Left ventricle myocardium inferior (tissue), 1 donor: ENCODE measurements around the gene CAPN15. TPM values are rescaled to one million over a fixed set of nuclear protein-coding genes. Genes with fewer than 3 reads are reported as not detected.

ENCODE experiments used
- DNase-seq: peaks from one replicate; pipeline ENCODE4 v3.0.0-alpha.2; 2020
- H3K27ac ChIP-seq: fragments of 200-600 bp; replicated peaks from 2 replicates; pipeline ENCODE4 v1.8.0; 2021
- H3K27me3 ChIP-seq: fragments of 200-600 bp; 2 replicates; pipeline ENCODE4 v1.8.0; 2021; ENCODE audit warnings: low read depth
- H3K36me3 ChIP-seq: fragments of 200-600 bp; 2 replicates; pipeline ENCODE4 v1.8.0; 2021
- H3K4me1 ChIP-seq: fragments of 200-600 bp; 2 replicates; pipeline ENCODE4 v1.8.0; 2021
- H3K4me3 ChIP-seq: fragments of 200-600 bp; 2 replicates; pipeline ENCODE4 v1.8.0; 2021; ENCODE audit warnings: mild to moderate bottlenecking, moderate library complexity
- H3K9me3 ChIP-seq: fragments of 200-600 bp; replicated peaks from 2 replicates; pipeline ENCODE4 v1.8.0; 2021
- intact Hi-C: fragments of 100-400 bp; cut with micrococcal nuclease; formaldehyde crosslinking; loops from one replicate; pipeline ENCODE4 v1.11.0; 2022
- total RNA-seq: library from RNA; stranded (reverse); fragmentation: NEBNext Ultra II Directional; extraction: Animal tissue kit (Norgen Biotek cat#: 25700); gene quantifications from one replicate; pipeline ENCODE4 v1.2.1, GENCODE V29; 2021
- TF ChIP-seq, protein P1 (sequence below): fragments of 200-600 bp; IDR thresholded peaks from 2 replicates; pipeline ENCODE4 v1.8.0; 2021; ENCODE audit warnings: antibody characterized with exemption, mild to moderate bottlenecking, borderline replicate concordance
- donor health status: DM: no; HTN: yes; CAD: no; lungs with severe emphysema.

CAPN15 gene
- total RNA-seq, 1 donor from 2014 or later = 17.4 TPM

DNA sequence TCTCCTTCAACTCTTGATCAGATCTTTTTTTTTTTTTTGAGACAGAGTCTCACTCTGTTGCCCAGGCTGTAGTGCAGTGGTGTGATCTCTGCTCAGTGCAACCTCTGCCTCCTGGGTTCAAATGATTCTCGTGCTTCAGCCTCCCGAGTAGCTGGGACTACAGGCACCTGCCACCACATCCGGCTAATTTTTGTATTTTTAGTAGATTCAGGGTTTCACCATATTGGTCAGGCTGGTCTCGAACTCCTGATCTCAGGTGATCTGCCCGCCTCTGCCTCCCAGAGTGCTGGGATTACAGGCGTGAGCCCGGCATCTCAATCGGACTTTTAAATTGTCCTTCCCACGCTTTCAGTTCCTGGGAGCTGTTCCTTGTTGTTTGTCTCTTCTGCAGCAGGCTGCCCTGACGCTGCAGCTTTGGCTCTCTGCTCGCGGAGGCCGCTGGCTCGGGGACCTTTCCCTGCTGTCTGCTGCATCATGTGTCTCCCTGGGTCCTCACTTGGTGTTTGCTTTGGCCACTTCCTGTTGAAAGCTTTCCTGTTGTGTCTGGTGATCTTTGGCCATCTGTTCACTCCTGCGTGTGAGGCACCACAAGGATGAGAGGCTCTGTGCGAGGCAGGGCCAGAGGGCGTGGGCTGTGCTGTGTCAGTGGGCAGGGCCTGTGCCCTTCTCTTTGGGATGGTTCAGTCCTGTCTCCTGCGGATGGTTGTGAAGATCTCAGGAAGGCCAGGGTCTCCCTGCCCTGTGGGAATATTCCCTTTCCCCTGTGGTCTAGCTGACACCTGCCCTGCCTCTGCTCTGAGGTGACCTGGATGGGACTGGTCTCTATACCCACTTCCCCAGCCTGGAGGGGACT, 18.4 kb upstream of the CAPN15 start:
- Histone ChIP-seq H3K27me3 (no peaks in the 10 kb centered on the region), H3K4me3 (no peak overlapping the region), H3K4me1 (no peaks in the 10 kb centered on the region), H3K36me3 (peaks cover 37% of the 10 kb centered on the region), H3K27ac (no peak overlapping the region), H3K9me3 (no peaks in the 10 kb centered on the region)
- intact Hi-C loops = no loop called here
- TF ChIP-seq, protein P1, sequence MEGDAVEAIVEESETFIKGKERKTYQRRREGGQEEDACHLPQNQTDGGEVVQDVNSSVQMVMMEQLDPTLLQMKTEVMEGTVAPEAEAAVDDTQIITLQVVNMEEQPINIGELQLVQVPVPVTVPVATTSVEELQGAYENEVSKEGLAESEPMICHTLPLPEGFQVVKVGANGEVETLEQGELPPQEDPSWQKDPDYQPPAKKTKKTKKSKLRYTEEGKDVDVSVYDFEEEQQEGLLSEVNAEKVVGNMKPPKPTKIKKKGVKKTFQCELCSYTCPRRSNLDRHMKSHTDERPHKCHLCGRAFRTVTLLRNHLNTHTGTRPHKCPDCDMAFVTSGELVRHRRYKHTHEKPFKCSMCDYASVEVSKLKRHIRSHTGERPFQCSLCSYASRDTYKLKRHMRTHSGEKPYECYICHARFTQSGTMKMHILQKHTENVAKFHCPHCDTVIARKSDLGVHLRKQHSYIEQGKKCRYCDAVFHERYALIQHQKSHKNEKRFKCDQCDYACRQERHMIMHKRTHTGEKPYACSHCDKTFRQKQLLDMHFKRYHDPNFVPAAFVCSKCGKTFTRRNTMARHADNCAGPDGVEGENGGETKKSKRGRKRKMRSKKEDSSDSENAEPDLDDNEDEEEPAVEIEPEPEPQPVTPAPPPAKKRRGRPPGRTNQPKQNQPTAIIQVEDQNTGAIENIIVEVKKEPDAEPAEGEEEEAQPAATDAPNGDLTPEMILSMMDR = no peak
- DNase-seq = no peak

DNA sequence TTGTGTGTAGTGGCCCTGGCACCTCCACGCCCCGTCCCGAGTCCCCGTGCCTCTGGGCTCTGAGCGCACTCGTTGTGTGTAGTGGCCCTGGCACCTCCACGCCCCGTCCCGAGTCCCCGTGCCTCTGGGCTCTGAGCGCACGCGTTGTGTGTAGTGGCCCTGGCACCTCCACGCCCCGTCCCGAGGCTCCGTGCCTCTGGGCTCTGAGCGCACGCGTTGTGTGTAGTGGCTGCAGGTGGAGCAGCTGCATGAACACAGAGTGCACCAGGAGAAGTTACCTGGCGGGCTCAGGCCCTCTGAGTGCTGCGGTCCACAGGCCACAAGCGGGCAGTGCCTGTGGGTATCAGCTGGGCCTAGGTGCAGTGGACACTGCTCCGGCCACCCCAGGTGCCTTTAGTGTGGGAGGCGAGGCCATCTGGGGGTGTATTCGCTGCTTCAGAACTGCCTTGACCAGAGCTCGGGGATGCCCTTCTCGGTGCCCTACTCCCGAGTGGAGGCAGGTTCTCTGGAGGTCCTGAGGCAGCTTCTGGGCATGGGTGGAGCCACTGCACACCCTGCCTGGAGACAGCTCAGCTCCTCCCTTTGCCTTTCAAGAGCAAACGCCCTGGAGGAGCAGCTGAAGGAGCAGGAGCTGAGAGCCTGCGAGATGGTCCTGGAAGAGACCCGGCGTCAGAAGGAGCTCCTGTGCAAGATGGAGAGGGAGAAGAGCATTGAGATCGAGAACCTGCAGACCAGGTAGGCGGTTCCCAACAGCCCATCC, 17.3 kb upstream of the CAPN15 start:
- Histone ChIP-seq H3K4me3 (no peak overlapping the region), H3K9me3 (no peaks in the 10 kb centered on the region), H3K27ac (no peak overlapping the region), H3K27me3 (no peaks in the 10 kb centered on the region), H3K36me3 (peaks cover 40% of the 10 kb centered on the region), H3K4me1 (no peaks in the 10 kb centered on the region)
- TF ChIP-seq, protein P1 = no peak
- no peak for DNase-seq
- intact Hi-C loops = no loop called here

DNA sequence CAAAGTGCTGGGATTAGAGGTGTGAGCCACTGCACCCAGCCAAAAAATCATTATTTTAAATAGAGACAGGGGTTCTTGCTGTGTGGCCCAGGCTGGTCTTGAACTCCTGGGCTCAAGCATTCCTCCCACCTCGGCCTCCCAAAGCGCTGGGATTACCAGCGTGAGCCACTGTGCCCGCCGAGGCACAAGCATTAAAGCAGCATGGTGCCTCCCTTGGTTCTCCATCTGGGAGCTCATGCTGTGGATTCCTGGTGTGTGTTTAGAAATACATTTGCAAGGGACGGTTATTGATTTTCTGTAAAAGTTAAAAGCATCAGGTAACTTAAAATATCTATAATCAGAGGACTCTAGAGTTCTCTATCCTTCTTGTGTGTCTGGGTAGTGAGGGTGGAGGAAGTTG, 14.7 kb upstream of the CAPN15 start:
- intact Hi-C loops = no loop called here
- Histone ChIP-seq H3K36me3 (peaks cover 42% of the 10 kb centered on the region), H3K27ac (no peak overlapping the region), H3K4me1 (no peaks in the 10 kb centered on the region), H3K9me3 (no peaks in the 10 kb centered on the region), H3K27me3 (no peaks in the 10 kb centered on the region), H3K4me3 (no peak overlapping the region)
- DNase-seq = no peak
- TF ChIP-seq, protein P1 = no peak

DNA sequence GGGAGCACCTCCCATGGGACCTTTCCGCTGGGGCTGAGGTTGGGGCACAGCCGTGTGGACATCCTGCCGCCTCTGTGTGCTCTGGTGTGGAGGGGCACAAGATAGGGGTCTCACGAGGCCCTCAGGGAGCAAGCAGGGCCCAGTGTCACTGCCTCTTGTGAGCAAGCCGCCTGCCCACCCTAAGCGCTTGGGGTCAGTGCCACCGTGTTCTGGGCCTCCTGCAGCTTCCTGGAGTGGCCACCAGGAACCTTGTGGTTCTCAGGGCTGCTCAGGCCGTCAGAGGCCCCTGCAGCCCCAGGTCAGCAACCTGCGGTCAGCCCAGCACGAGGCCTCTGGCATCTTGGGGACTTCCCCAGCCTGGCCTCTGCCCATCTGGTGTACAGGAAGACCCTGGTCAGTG, 13.6 kb upstream of the CAPN15 start:
- Histone ChIP-seq H3K36me3 (peaks cover 45% of the 10 kb centered on the region), H3K27me3 (no peaks in the 10 kb centered on the region), H3K27ac (no peak overlapping the region), H3K4me1 (no peaks in the 10 kb centered on the region), H3K9me3 (no peaks in the 10 kb centered on the region), H3K4me3 (no peak overlapping the region)
- intact Hi-C loops = no loop called here
- TF ChIP-seq, protein P1 = no peak
- DNase-seq = no peak

DNA sequence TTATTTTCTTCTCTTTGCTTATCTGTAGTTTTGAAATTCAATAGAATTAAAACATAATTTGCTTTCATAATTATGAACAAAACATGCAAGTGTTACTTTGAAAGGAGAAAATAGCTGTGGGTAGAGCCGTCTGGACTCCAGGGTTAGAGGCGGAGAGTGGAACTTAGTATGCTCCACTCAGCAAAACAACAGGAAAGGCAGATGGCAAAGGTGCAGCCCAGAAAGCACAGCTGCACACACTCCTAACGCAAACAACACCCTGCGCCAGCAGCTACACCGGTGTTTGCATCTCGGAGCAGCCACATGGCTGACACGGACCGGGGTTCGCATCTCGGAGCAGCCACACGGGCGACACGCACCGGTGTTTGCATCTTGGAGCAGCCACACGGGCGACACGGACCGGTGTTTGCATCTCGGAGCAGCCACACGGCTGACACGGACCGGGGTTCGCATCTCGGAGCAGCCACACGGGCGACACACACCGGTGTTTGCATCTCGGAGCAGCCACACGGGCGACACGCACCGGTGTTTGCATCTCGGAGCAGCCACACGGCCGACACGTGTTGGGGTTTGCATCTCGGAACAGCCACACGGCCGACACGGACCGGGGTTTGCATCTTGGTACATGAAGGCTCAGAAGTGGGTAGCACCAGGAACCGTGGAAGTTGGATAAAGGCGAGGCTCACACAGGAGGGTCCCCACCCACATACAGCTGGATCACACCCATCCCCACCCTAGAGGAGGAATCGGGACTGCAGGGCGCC, 12.2 kb upstream of the CAPN15 start:
- peaks cover 52% of the 10 kb centered on the region for H3K36me3 ChIP-seq
- H3K4me1 ChIP-seq = no peaks in the 10 kb centered on the region
- DNase-seq = no peak
- H3K4me3 ChIP-seq = no peak overlapping the region
- H3K27ac ChIP-seq = no peak overlapping the region
- H3K27me3 ChIP-seq = no peaks in the 10 kb centered on the region
- TF ChIP-seq, protein P1 = no peak
- H3K9me3 ChIP-seq = no peaks in the 10 kb centered on the region
- intact Hi-C loops = no loop called here
